Keratinocyte (primary cell): ENCODE data around the gene PEX11A. TPM values are rescaled to one million over a fixed set of nuclear protein-coding genes. Genes with fewer than 3 reads are reported as not detected.
"Not testable (repeated sequence)": the region's sequence is repeated elsewhere in the genome, so short reads cannot be mapped to it uniquely, and the experiment has no call there.

Source experiments
- DNase-seq: peaks from one replicate; pipeline ENCODE4 v3.0.0-alpha.2; 2011; ENCODE audit warnings: low read depth, missing footprints, low spot score
- FAIRE-seq: peaks from 2 replicates; lab custom pipeline; 2011; peaks lifted over from hg19 to GRCh38; lab: Jason Lieb, UNC
- H2AFZ ChIP-seq: 2 replicates; pipeline ENCODE4 v1.6.0; 2012; ENCODE audit warnings: low read length, control low read depth, inconsistent platforms; ENCODE audit not compliant: control insufficient read depth
- H3K27ac ChIP-seq: 2 replicates; pipeline ENCODE4 v1.5.1; 2011; ENCODE audit warnings: low read length; ENCODE audit not compliant: control insufficient read depth, insufficient read depth
- H3K27me3 ChIP-seq: 3 replicates; pipeline ENCODE4 v1.6.0; 2011; ENCODE audit warnings: low read length; ENCODE audit not compliant: control insufficient read depth, insufficient read depth; ENCODE audit errors: extremely low read depth
- H3K36me3 ChIP-seq, 2 experiments: 2 replicates in 1 of 2; 3 replicates in 1 of 2; pipeline ENCODE4 v1.5.1; 2011; ENCODE audit warnings: low read length in 2 of 2, mild to moderate bottlenecking in 1 of 2; ENCODE audit not compliant: control insufficient read depth in 2 of 2, insufficient read depth in 2 of 2; ENCODE audit errors: extremely low read depth in 1 of 2
- H3K4me1 ChIP-seq: 3 replicates; pipeline ENCODE4 v1.5.1; 2011; ENCODE audit warnings: low read length; ENCODE audit not compliant: control insufficient read depth, insufficient read depth; ENCODE audit errors: extremely low read depth
- H3K4me2 ChIP-seq: 3 replicates; pipeline ENCODE4 v1.6.0; 2011; ENCODE audit warnings: low read depth, low read length; ENCODE audit not compliant: control insufficient read depth, insufficient read depth; ENCODE audit errors: extremely low read depth
- H3K4me3 ChIP-seq, 3 experiments: fragments of 200-600 bp in 1 of 3; sonication (generic) in 1 of 3; 2 replicates in 2 of 3; 3 replicates in 1 of 3; pipeline ENCODE4 v1.5.1; 2011 to 2016; ENCODE audit warnings: low read length in 3 of 3, mild to moderate bottlenecking in 3 of 3, control low read depth in 2 of 3, inconsistent platforms in 1 of 3, low read depth in 1 of 3, mixed read lengths in 1 of 3, mixed run types in 1 of 3, moderate library complexity in 1 of 3; ENCODE audit not compliant: control insufficient read depth in 2 of 3, insufficient read depth in 2 of 3; ENCODE audit errors: extremely low read depth in 1 of 3
- H3K79me2 ChIP-seq: 2 replicates; pipeline ENCODE4 v1.6.0; 2012; ENCODE audit warnings: low read length; ENCODE audit not compliant: control insufficient read depth, insufficient read depth
- H3K9ac ChIP-seq: 3 replicates; pipeline ENCODE4 v1.6.0; 2011; ENCODE audit warnings: low read length; ENCODE audit not compliant: control insufficient read depth, insufficient read depth; ENCODE audit errors: extremely low read depth
- H3K9me1 ChIP-seq: 3 replicates; pipeline ENCODE4 v1.6.0; 2011; ENCODE audit warnings: low read length; ENCODE audit not compliant: control insufficient read depth, insufficient read depth; ENCODE audit errors: extremely low read depth
- H3K9me3 ChIP-seq: 2 replicates; pipeline ENCODE4 v1.5.1; 2012; ENCODE audit warnings: low read depth, low read length; ENCODE audit not compliant: control insufficient read depth
- H4K20me1 ChIP-seq: 3 replicates; pipeline ENCODE4 v1.6.0; 2011; ENCODE audit warnings: low read length; ENCODE audit not compliant: control insufficient read depth, insufficient read depth; ENCODE audit errors: extremely low read depth
- CTCF ChIP-seq, 3 experiments: IDR thresholded peaks in 1 of 3; conservative IDR thresholded peaks in 1 of 3; optimal IDR thresholded peaks in 1 of 3; 2 replicates in 2 of 3; 3 replicates in 1 of 3; pipeline versions ENCODE3 to v1.5.1; 2011; ENCODE audit warnings: low read length in 3 of 3, mild to moderate bottlenecking in 3 of 3, moderate library complexity in 2 of 3, control low read depth in 1 of 3, inconsistent platforms in 1 of 3; ENCODE audit not compliant: insufficient read depth in 2 of 3; ENCODE audit errors: extremely low read depth in 1 of 3
- EZH2 ChIP-seq: IDR thresholded peaks from one replicate; pipeline ENCODE4 v1.6.1; 2012; ENCODE audit warnings: inconsistent platforms, mild to moderate bottlenecking, low read length, moderate library complexity
- dilution Hi-C: fragments of 300-500 bp; cut with MboI; formaldehyde crosslinking; loops from one replicate; pipeline ENCODE4 v1.7.0; 2020; ENCODE audit warnings: low sequenced_read_pairs; ENCODE audit not compliant: extremely low pct_ligation_motif_present
- polyA plus RNA-seq, 5 experiments: library from polyadenylated mRNA; depleted of rRNA in 3 of 5; stranded (reverse) in 3 of 5; stranded (forward) in 1 of 5; unstranded in 1 of 5; fragments of >200 nt; gene quantifications; 1 replicate in 1 of 5; 2 replicates in 3 of 5; 3 replicates in 1 of 5; pipeline versions ENCODE4 v1.2.1 to v1.2.3, GENCODE V29; 2011 to 2012; ENCODE audit warnings: missing spikeins in 2 of 5, low read depth in 1 of 5, low replicate concordance in 1 of 5

The PEX11A gene
- polyA plus RNA-seq, 1 donor (not counting 4 experiments of a cell fraction or from before 2014, with no cell fraction given): 6.0 TPM

GRCh38 chr15:89693091-89693490 is 2.5 kb upstream of the PEX11A start:
- no peak for FAIRE-seq

GRCh38 chr15:89689930-89690275 is 651 bp downstream of the PEX11A start:
- H3K36me3 ChIP-seq, H3K9me1 ChIP-seq, H3K4me1 ChIP-seq, dilution Hi-C loops, DNase-seq, H3K27me3 ChIP-seq, H3K79me2 ChIP-seq, H3K9me3 ChIP-seq, H4K20me1 ChIP-seq, FAIRE-seq: not testable (repeated sequence)
- Histone ChIP-seq H3K4me3 (peak overlapping the region; percentile 62 to 82 (median 74)), H3K4me2 (peak overlapping the region; percentile 82), H2AFZ (peak overlapping the region; percentile 99), H3K9ac (peak overlapping the region; percentile 71), H3K27ac (peak overlapping the region; percentile 46)

More at GRCh38 chr15:89693091-89693490, 2.5 kb upstream of the PEX11A start:
- dilution Hi-C loops: no loop called here
- no peaks in the 10 kb centered on the region for H3K9me1 ChIP-seq
- no peaks in the 10 kb centered on the region for H3K36me3 ChIP-seq
- H3K4me1 ChIP-seq: no peaks in the 10 kb centered on the region
- no peak overlapping the region for H3K4me2 ChIP-seq
- H3K27ac ChIP-seq: no peak overlapping the region
- H3K9me3 ChIP-seq: no peaks in the 10 kb centered on the region
- no peaks in the 10 kb centered on the region for H3K27me3 ChIP-seq
- H3K79me2 ChIP-seq: no peaks in the 10 kb centered on the region
- no peak overlapping the region for H3K9ac ChIP-seq
- DNase-seq: no peak
- H3K4me3 ChIP-seq: no peak overlapping the region
- TF ChIP-seq EZH2 (no peak), CTCF (optimal IDR thresholded peaks at IDR 0.05 in 1 of 3, IDR thresholded peaks at IDR 0.05 in 1 of 3, conservative IDR thresholded peaks at IDR 0.05 in 1 of 3; ENCODE audit: extremely low read depth in 1 of 3, insufficient read depth in 2 of 3, low read length in 3 of 3) (no peak)
- H2AFZ ChIP-seq: no peak overlapping the region
- H4K20me1 ChIP-seq: no peaks in the 10 kb centered on the region

GRCh38 chr15:89686522-89686921 is 4.0 kb downstream of the PEX11A start:
- H3K79me2 ChIP-seq: no peaks in the 10 kb centered on the region
- no peak overlapping the region for H2AFZ ChIP-seq
- FAIRE-seq (no peak), DNase-seq (no peak)
- H3K4me3 ChIP-seq: no peak overlapping the region
- no peaks in the 10 kb centered on the region for H3K9me3 ChIP-seq
- H3K27ac ChIP-seq: no peak overlapping the region
- H3K27me3 ChIP-seq: no peaks in the 10 kb centered on the region
- no peak overlapping the region for H3K9ac ChIP-seq
- dilution Hi-C loops: no loop called here
- no peaks in the 10 kb centered on the region for H3K36me3 ChIP-seq
- H4K20me1 ChIP-seq: no peaks in the 10 kb centered on the region
- no peaks in the 10 kb centered on the region for H3K9me1 ChIP-seq
- no peaks in the 10 kb centered on the region for H3K4me1 ChIP-seq
- TF ChIP-seq EZH2: no peak
- TF ChIP-seq CTCF (optimal IDR thresholded peaks at IDR 0.05 in 1 of 3, IDR thresholded peaks at IDR 0.05 in 1 of 3, conservative IDR thresholded peaks at IDR 0.05 in 1 of 3; ENCODE audit: extremely low read depth in 1 of 3, insufficient read depth in 2 of 3, low read length in 3 of 3): no peak
- H3K4me2 ChIP-seq: no peak overlapping the region
